Kidney (tissue), 14 donors: ENCODE data around the gene ESRRB. TPM values are rescaled to one million over a fixed set of nuclear protein-coding genes. Genes with fewer than 3 reads are reported as not detected.

Source experiments
- DNase-seq, 5 donors: peaks; one replicate each; pipeline ENCODE4 v3.0.0-alpha.2; 2013 to 2020
- FAIRE-seq: peaks from 2 replicates; lab custom pipeline; 2012; peaks lifted over from hg19 to GRCh38; lab: Jason Lieb, UNC
- H3K27ac ChIP-seq, 2 donors: one replicate each; pipeline ENCODE4 v1.7.0; 2013; ENCODE audit warnings: low read depth in 2 of 2, low read length in 2 of 2, inconsistent platforms in 1 of 2
- H3K27me3 ChIP-seq: one replicate; pipeline ENCODE4 v1.7.1; 2013; ENCODE audit warnings: low read length, inconsistent platforms; ENCODE audit not compliant: control insufficient read depth, insufficient read depth
- H3K36me3 ChIP-seq, 3 donors: one replicate each; pipeline versions ENCODE4 v1.7.0 to v1.7.1; 2013; ENCODE audit warnings: low read length in 3 of 3, control low read depth in 1 of 3, inconsistent platforms in 1 of 3; ENCODE audit not compliant: insufficient read depth in 3 of 3, control insufficient read depth in 2 of 3
- H3K4me1 ChIP-seq, 3 donors: one replicate each; pipeline versions ENCODE4 v1.7.0 to v1.7.1; 2013; ENCODE audit warnings: low read length in 3 of 3, inconsistent platforms in 1 of 3, low read depth in 1 of 3; ENCODE audit not compliant: control insufficient read depth in 2 of 3, insufficient read depth in 2 of 3
- H3K4me3 ChIP-seq, 3 donors: one replicate each; pipeline versions ENCODE4 v1.7.0 to v1.8.1; 2013; ENCODE audit warnings: low read length in 3 of 3, control low read depth in 1 of 3, inconsistent platforms in 1 of 3
- H3K9ac ChIP-seq, 3 donors: one replicate each; pipeline versions ENCODE4 v1.7.0 to v1.7.1; 2013; ENCODE audit warnings: low read length in 3 of 3, control low read depth in 1 of 3, inconsistent platforms in 1 of 3
- H3K9me3 ChIP-seq, 3 donors: one replicate each; pipeline versions ENCODE4 v1.7.0 to v1.7.1; 2013; ENCODE audit warnings: low read length in 3 of 3, control low read depth in 1 of 3, inconsistent platforms in 1 of 3; ENCODE audit not compliant: control insufficient read depth in 2 of 3, insufficient read depth in 1 of 3
- intact Hi-C: fragments of 100-400 bp; cut with DNase I; formaldehyde crosslinking; loops from one replicate; pipeline ENCODE4 v1.11.1; 2022
- polyA plus RNA-seq: library from polyadenylated mRNA; stranded (reverse); fragments of 350-450 nt; fragmentation: Illumina TruSeq; extraction: RNeasy Lipid Tissue Mini Kit (QIAGEN cat#74804); gene quantifications from one replicate; pipeline ENCODE4 v1.2.3, GENCODE V29; 2014; ENCODE audit warnings: low read depth, low replicate concordance; ENCODE audit not compliant: insufficient read depth
- total RNA-seq: library from RNA; stranded (reverse); fragmentation: NEBNext Ultra II Directional; extraction: Animal tissue kit (Norgen Biotek cat#: 25700); gene quantifications from one replicate; pipeline ENCODE4 v1.2.1, GENCODE V29; 2021
- TF ChIP-seq, protein P1 (sequence below): IDR thresholded peaks from 3 replicates; pipeline ENCODE4 v1.5.1; 2012; ENCODE audit warnings: mild to moderate bottlenecking, moderate library complexity, borderline replicate concordance; ENCODE audit not compliant: insufficient read depth; ENCODE audit errors: extremely low read depth
- donor health status: control.
- donor health status: control.
- donor health status: control.
- donor health status: control.
- donor health status: control.
- donor health status: DM: yes; HTN: yes; CAD: no.
- donor health status: Normal renal cell carcinoma (clear cell type).

Gene ESRRB
- total and polyA plus RNA-seq, 2 donors from 2014 or later, result 3.9 to 19.1 TPM

DNA sequence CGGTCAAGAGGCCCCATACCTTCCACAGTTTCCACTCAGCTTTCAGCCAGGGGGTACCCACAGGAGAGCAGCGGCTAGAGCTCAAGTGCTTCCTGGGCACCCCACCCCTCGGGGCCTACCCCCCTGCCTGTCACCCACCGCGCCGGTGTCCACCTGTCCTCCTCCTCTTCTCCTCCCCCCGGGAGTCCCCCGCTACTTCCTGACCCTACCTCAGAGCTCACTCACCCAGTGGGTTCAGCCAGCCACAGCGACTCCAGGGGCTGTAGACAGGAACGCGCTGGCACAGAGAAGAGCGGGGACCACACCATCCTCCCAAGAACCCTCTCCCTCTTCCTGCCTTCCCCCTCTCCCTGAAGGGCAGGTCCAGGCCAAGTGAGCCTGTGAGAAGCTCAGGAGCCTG, 123.0 kb downstream of the ESRRB start:
- DNase-seq, result peak in 1 of 5 donors; percentile 31
- no peaks in the 10 kb centered on the region for H3K27me3 ChIP-seq
- no peaks in the 10 kb centered on the region for H3K4me1 ChIP-seq
- H3K36me3 ChIP-seq, result no peaks in the 10 kb centered on the region
- TF ChIP-seq, protein P1, sequence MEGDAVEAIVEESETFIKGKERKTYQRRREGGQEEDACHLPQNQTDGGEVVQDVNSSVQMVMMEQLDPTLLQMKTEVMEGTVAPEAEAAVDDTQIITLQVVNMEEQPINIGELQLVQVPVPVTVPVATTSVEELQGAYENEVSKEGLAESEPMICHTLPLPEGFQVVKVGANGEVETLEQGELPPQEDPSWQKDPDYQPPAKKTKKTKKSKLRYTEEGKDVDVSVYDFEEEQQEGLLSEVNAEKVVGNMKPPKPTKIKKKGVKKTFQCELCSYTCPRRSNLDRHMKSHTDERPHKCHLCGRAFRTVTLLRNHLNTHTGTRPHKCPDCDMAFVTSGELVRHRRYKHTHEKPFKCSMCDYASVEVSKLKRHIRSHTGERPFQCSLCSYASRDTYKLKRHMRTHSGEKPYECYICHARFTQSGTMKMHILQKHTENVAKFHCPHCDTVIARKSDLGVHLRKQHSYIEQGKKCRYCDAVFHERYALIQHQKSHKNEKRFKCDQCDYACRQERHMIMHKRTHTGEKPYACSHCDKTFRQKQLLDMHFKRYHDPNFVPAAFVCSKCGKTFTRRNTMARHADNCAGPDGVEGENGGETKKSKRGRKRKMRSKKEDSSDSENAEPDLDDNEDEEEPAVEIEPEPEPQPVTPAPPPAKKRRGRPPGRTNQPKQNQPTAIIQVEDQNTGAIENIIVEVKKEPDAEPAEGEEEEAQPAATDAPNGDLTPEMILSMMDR, result no peak
- H3K4me3 ChIP-seq, result no peak overlapping the region
- no peak overlapping the region for H3K27ac ChIP-seq
- H3K9me3 ChIP-seq, result no peaks in the 10 kb centered on the region
- H3K9ac ChIP-seq, result no peak overlapping the region
- no peak for FAIRE-seq
- intact Hi-C loops, result no loop called here

DNA sequence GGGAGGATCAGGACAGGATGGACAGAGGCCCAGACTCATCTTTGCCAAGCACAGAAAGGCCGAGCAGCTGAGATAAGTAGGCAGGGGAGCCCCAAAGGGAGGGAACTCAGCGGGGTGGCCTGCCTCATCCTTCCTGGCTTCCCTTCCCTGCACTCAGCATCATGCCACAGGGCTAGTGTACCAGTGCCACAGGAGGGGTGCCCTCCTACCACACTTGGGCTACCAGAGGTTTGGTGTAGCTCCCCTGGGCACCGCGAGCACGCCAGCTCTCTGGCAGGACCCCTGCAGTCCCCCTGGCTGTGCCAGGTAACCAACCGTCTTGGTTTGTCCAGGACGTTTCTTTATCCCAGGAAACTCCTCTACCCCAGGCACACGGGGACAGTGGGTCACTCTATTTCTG, 123.5 kb downstream of the ESRRB start:
- no peaks in the 10 kb centered on the region for H3K36me3 ChIP-seq
- no peak overlapping the region for H3K27ac ChIP-seq
- FAIRE-seq (no peak), DNase-seq (peak in 1 of 5 donors; percentile 62)
- no peaks in the 10 kb centered on the region for H3K27me3 ChIP-seq
- H3K9me3 ChIP-seq, result no peaks in the 10 kb centered on the region
- no peak overlapping the region for H3K4me3 ChIP-seq
- H3K9ac ChIP-seq, result no peak overlapping the region
- no peaks in the 10 kb centered on the region for H3K4me1 ChIP-seq
- TF ChIP-seq, protein P1, result no peak
- intact Hi-C loops, result no loop called here

DNA sequence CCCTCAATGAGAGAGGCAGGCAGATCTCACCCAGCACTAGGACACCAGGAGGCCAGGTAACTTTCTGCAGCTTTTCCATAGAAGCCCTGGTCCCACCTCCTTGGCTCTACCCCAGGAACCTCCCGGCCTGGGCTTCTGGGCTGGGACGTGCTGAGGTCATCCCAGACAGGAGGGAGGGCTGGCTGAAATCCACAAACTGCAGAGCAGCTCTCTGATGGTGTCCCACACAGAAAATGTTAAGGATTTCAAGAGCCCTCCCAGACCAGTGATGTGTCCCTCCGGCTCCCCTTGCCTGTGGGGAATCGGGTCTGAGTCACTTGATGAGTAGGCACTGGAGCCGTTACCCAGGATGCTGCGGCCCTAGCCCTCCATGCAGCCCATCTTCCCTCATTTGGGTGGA, 124.1 kb downstream of the ESRRB start:
- FAIRE-seq (no peak), DNase-seq (peak in 1 of 5 donors; percentile 22)
- Histone ChIP-seq H3K9me3 (no peaks in the 10 kb centered on the region), H3K4me3 (no peak overlapping the region), H3K27ac (no peak overlapping the region), H3K27me3 (no peaks in the 10 kb centered on the region), H3K4me1 (no peaks in the 10 kb centered on the region), H3K9ac (no peak overlapping the region), H3K36me3 (no peaks in the 10 kb centered on the region)
- TF ChIP-seq, protein P1, result no peak
- intact Hi-C loops, result no loop called here

DNA sequence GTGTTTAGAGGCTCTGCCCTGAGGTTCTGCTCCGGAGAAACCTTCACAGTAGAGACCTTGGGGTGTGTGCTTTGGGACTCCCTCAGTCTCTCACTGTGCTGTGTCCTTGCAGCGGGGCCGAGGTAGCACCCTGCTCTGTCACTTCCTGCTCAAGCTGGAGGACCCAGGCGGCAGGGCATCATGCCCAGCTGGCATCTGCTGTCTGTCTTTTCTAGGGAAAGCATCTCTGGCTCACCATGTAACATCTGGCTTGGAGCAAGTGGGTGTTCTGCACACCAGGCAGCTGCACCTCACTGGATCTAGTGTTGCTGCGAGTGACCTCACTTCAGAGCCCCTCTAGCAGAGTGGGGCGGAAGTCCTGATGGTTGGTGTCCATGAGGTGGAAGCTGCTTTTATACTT, 124.5 kb downstream of the ESRRB start:
- no peaks in the 10 kb centered on the region for H3K9me3 ChIP-seq
- H3K4me3 ChIP-seq, result no peak overlapping the region
- intact Hi-C loops, result no loop called here
- H3K36me3 ChIP-seq, result no peaks in the 10 kb centered on the region
- TF ChIP-seq, protein P1, result no peak
- H3K9ac ChIP-seq, result no peak overlapping the region
- H3K27ac ChIP-seq, result no peak overlapping the region
- DNase-seq (peak in 1 of 5 donors; percentile 13), FAIRE-seq (no peak)
- no peaks in the 10 kb centered on the region for H3K4me1 ChIP-seq
- no peaks in the 10 kb centered on the region for H3K27me3 ChIP-seq
